CD14-positive monocyte (primary cell): ENCODE data around the gene PDCD4. TPM values are rescaled to one million over a fixed set of nuclear protein-coding genes. Genes with fewer than 3 reads are reported as not detected.

ENCODE experiments used
- DNase-seq, 3 donors: peaks; one replicate each; pipeline ENCODE4 v3.0.0-alpha.2; 2011 to 2022
- H2AFZ ChIP-seq: 2 replicates; pipeline ENCODE4 v1.6.0; 2012; ENCODE audit warnings: mild to moderate bottlenecking, low read depth, low read length, inconsistent platforms; ENCODE audit not compliant: insufficient read depth, poor library complexity, severe bottlenecking
- H3K27ac ChIP-seq, 2 donors: 1 replicate in 1 of 2; 2 replicates in 1 of 2; pipeline ENCODE4 v1.5.1; 2012 to 2013; ENCODE audit warnings: low read length in 2 of 2, control low read depth in 1 of 2, inconsistent platforms in 1 of 2, low read depth in 1 of 2, mild to moderate bottlenecking in 1 of 2
- H3K27me3 ChIP-seq, 2 donors: one replicate each; pipeline versions ENCODE4 v1.6.0 to v1.6.1; 2011 to 2013; ENCODE audit warnings: low read length in 2 of 2; ENCODE audit not compliant: control insufficient read depth in 2 of 2, insufficient read depth in 2 of 2
- H3K36me3 ChIP-seq, 2 donors: replicated peaks in 1 of 2; 1 replicate in 1 of 2; 2 replicates in 1 of 2; pipeline versions ENCODE4 v1.5.1 to v1.6.1; 2012 to 2013; ENCODE audit warnings: low read length in 2 of 2, control low read depth in 1 of 2, inconsistent platforms in 1 of 2, mild to moderate bottlenecking in 1 of 2; ENCODE audit not compliant: insufficient read depth in 2 of 2, control insufficient read depth in 1 of 2
- H3K4me1 ChIP-seq, 2 donors: 1 replicate in 1 of 2; 2 replicates in 1 of 2; pipeline versions ENCODE4 v1.5.1 to v1.6.1; 2012 to 2013; ENCODE audit warnings: low read length in 2 of 2, control low read depth in 1 of 2, inconsistent platforms in 1 of 2, mild to moderate bottlenecking in 1 of 2, moderate library complexity in 1 of 2; ENCODE audit not compliant: insufficient read depth in 2 of 2, control insufficient read depth in 1 of 2
- H3K4me2 ChIP-seq: replicated peaks from 2 replicates; pipeline ENCODE3; 2012; ENCODE audit warnings: low read length, moderate library complexity, mild to moderate bottlenecking; ENCODE audit not compliant: poor library complexity, severe bottlenecking; ENCODE audit errors: extremely low read depth
- H3K4me3 ChIP-seq, 3 experiments: fragments of 200-600 bp in 1 of 3; sonication (generic) in 1 of 3; replicated peaks in 1 of 3; 1 replicate in 2 of 3; 2 replicates in 1 of 3; pipeline ENCODE4 v1.5.1; 2011 to 2013; ENCODE audit warnings: low read length in 3 of 3, mild to moderate bottlenecking in 3 of 3, control low read depth in 2 of 3, low read depth in 2 of 3, inconsistent platforms in 1 of 3, moderate library complexity in 1 of 3
- H3K79me2 ChIP-seq: 2 replicates; pipeline ENCODE4 v1.6.0; 2012; ENCODE audit warnings: mild to moderate bottlenecking, control low read depth, inconsistent platforms, low read length, moderate library complexity; ENCODE audit not compliant: insufficient read depth
- H3K9ac ChIP-seq: 2 replicates; pipeline ENCODE4 v1.6.0; 2017; ENCODE audit warnings: low read length, mild to moderate bottlenecking; ENCODE audit not compliant: insufficient read depth, poor library complexity, severe bottlenecking
- H3K9me3 ChIP-seq, 2 donors: replicated peaks in 1 of 2; 1 replicate in 1 of 2; 2 replicates in 1 of 2; pipeline versions ENCODE4 v1.5.1 to v1.6.1; 2012 to 2013; ENCODE audit warnings: low read length in 2 of 2, control low read depth in 1 of 2; ENCODE audit not compliant: control insufficient read depth in 1 of 2, insufficient read depth in 1 of 2
- H4K20me1 ChIP-seq: 2 replicates; pipeline ENCODE4 v1.6.0; 2012; ENCODE audit warnings: mild to moderate bottlenecking, low read length, control low read depth, moderate library complexity; ENCODE audit not compliant: insufficient read depth
- H3K27ac Mint-ChIP-seq, 7 donors: one replicate each; pipeline ENCODE4 v1.8.0; 2020; ENCODE audit warnings: mild to moderate bottlenecking in 7 of 7, mixed read lengths in 7 of 7, moderate library complexity in 6 of 7, inconsistent platforms in 2 of 7
- H3K27me3 Mint-ChIP-seq, 3 donors: one replicate each; pipeline ENCODE4 v1.8.0; 2021 to 2022; ENCODE audit warnings: low read depth in 3 of 3, mild to moderate bottlenecking in 3 of 3, mixed read lengths in 3 of 3, moderate library complexity in 3 of 3, inconsistent platforms in 1 of 3
- H3K36me3 Mint-ChIP-seq, 2 donors: one replicate each; pipeline ENCODE4 v1.8.0; 2020; ENCODE audit warnings: mixed read lengths in 2 of 2, inconsistent platforms in 1 of 2, mild to moderate bottlenecking in 1 of 2
- H3K4me1 Mint-ChIP-seq: one replicate; pipeline ENCODE4 v1.8.0; 2020; ENCODE audit warnings: mild to moderate bottlenecking, mixed read lengths
- H3K4me3 Mint-ChIP-seq, 2 donors: one replicate each; pipeline ENCODE4 v1.8.0; 2020; ENCODE audit warnings: mild to moderate bottlenecking in 2 of 2, mixed read lengths in 2 of 2, moderate library complexity in 1 of 2
- H3K9me3 Mint-ChIP-seq, 7 donors: one replicate each; pipeline ENCODE4 v1.8.0; 2020 to 2022; ENCODE audit warnings: mixed read lengths in 7 of 7, mild to moderate bottlenecking in 6 of 7, moderate library complexity in 6 of 7, inconsistent platforms in 2 of 7
- WGBS: methylation state at CpG from one replicate; pipeline ENCODE4 v1.1.5; 2013; ENCODE audit warnings: missing lambda C conversion rate; ENCODE audit not compliant: insufficient coverage; 5-methylcytosine and 5-hydroxymethylcytosine counted together
- intact Hi-C, 2 donors: fragments of 100-400 bp; cut with micrococcal nuclease; formaldehyde crosslinking; loops; one replicate each; pipeline versions ENCODE4 v1.15.0 to v1.15.1; 2023
- polyA plus RNA-seq, 3 donors: library from polyadenylated mRNA; depleted of rRNA in 1 of 3; unstranded in 2 of 3; stranded (reverse) in 1 of 3; fragments of 300-500 nt in 2 of 3; fragments of >200 nt in 1 of 3; fragmentation: Illumina TruSeq in 2 of 3; gene quantifications; 1 replicate in 2 of 3; 2 replicates in 1 of 3; pipeline ENCODE4 v1.2.3, GENCODE V29; 2012 to 2021
- TF ChIP-seq, protein P1 (sequence below): fragments of 200-600 bp; IDR thresholded peaks from one replicate; pipeline ENCODE4 v1.8.0; 2022; ENCODE audit warnings: antibody characterized with exemption, mild to moderate bottlenecking

Gene PDCD4
- polyA plus RNA-seq, 3 donors = 39.8 to 53.4 (median 48.6) TPM

DNA sequence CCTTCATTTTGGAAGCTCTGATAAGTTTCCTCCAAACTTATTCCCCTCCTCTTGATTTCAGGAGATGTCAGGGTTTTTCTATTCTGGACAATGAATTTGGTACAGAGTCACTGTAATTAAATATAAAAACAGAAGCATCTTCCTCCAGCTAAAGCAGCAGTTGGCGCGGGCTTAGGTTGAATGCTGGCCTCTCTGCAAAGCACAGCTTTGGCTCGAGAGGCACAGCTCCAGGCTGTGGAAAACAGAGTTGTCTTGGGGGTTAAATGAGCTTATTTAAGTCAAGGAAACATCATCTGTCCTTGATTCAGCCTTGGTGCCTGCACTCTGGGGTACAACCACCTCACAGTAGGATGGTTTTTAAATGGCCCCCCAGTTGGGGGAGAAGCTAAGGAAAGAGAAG is 35.0 kb upstream of the PDCD4 start:
- H3K4me3 Mint-ChIP-seq = no peak overlapping the region

DNA sequence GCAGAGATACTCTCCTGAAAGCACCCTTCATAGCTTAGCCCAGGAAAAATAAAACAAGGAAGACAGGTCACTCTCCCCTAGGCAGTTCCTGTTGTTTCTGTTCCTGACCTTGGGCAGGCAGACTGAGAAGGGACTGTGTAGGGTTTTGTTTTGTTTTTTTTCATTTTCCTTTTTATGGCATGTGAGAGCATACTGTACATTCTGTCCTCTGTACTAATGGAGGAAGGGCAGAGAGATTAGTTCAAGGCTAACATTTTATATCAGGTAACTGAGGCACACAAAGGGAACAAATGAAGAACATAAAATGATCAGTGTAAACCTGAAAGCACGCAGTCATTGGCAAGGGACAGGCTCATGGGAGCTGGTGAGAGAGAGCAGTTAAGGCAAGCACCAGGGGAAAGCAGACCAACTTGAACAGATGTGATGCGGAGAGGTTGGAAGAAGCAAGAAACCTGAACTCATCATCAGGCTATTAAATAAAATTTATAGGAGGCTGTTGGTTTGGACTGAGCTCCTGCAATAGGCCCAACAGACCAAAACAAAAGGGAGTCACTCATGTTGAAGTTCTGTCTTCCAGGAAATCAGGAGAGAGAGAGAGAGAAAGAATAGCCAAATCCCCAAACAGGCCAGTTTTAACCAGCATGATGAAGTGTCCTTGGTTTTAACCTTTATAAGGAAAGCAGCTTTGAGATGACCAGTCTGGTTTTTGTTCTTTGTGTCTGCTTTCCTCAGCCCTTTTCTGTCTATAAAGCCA is 34.1 kb upstream of the PDCD4 start:
- WGBS = 100% methylated on average over 1 of the region's 2 CpGs
- Histone ChIP-seq H3K27ac (no peak overlapping the region), H3K9ac (no peak overlapping the region), H4K20me1 (no peaks in the 10 kb centered on the region), H3K4me3 (no peak overlapping the region), H3K9me3 (no peaks in the 10 kb centered on the region), H3K4me2 (no peak overlapping the region), H3K27me3 (no peaks in the 10 kb centered on the region), H3K36me3 (no peaks in the 10 kb centered on the region), H3K79me2 (no peaks in the 10 kb centered on the region), H3K4me1 (peaks cover 13 to 14% of the 10 kb centered on the region in 2 donors), H2AFZ (no peak overlapping the region)
- no peak overlapping the region for H3K27ac Mint-ChIP-seq
- peaks cover 0 to 2% of the 10 kb centered on the region in 2 donors for H3K36me3 Mint-ChIP-seq
- no peaks in the 10 kb centered on the region for H3K9me3 Mint-ChIP-seq
- peaks cover 0 to 4% (median 0%) of the 10 kb centered on the region in 3 donors for H3K27me3 Mint-ChIP-seq
- no peak for DNase-seq
- TF ChIP-seq, protein P1, sequence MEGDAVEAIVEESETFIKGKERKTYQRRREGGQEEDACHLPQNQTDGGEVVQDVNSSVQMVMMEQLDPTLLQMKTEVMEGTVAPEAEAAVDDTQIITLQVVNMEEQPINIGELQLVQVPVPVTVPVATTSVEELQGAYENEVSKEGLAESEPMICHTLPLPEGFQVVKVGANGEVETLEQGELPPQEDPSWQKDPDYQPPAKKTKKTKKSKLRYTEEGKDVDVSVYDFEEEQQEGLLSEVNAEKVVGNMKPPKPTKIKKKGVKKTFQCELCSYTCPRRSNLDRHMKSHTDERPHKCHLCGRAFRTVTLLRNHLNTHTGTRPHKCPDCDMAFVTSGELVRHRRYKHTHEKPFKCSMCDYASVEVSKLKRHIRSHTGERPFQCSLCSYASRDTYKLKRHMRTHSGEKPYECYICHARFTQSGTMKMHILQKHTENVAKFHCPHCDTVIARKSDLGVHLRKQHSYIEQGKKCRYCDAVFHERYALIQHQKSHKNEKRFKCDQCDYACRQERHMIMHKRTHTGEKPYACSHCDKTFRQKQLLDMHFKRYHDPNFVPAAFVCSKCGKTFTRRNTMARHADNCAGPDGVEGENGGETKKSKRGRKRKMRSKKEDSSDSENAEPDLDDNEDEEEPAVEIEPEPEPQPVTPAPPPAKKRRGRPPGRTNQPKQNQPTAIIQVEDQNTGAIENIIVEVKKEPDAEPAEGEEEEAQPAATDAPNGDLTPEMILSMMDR = no peak
- no peak overlapping the region for H3K4me3 Mint-ChIP-seq
- intact Hi-C loops = loop anchor here in 1 of 2 donors (5.0 kb wide), 1 partner anchor 35 kb away; the partner anchor contains the start of gene PDCD4
- H3K4me1 Mint-ChIP-seq = peaks cover 25% of the 10 kb centered on the region

More for the DNA sequence above, 35.0 kb upstream of the PDCD4 start:
- WGBS = no CpG with 5 or more reads among the region's 3 CpGs
- no peak overlapping the region for H3K9ac ChIP-seq
- H3K4me2 ChIP-seq = no peak overlapping the region
- H4K20me1 ChIP-seq = no peaks in the 10 kb centered on the region
- Mint-ChIP-seq H3K36me3 (peaks cover 0 to 2% of the 10 kb centered on the region in 2 donors), H3K4me1 (peaks cover 17% of the 10 kb centered on the region), H3K27ac (no peak overlapping the region), H3K27me3 (peaks cover 0 to 4% (median 0%) of the 10 kb centered on the region in 3 donors), H3K9me3 (no peaks in the 10 kb centered on the region)
- no peaks in the 10 kb centered on the region for H3K9me3 ChIP-seq
- H3K4me1 ChIP-seq = peaks cover 6% of the 10 kb centered on the region in 2 donors
- H2AFZ ChIP-seq = no peak overlapping the region
- H3K36me3 ChIP-seq = no peaks in the 10 kb centered on the region
- intact Hi-C loops = loop anchor here in 1 of 2 donors (5.0 kb wide), 1 partner anchor 36 kb away; the partner anchor contains the start of gene PDCD4
- no peaks in the 10 kb centered on the region for H3K27me3 ChIP-seq
- no peak overlapping the region for H3K27ac ChIP-seq
- H3K4me3 ChIP-seq = no peak overlapping the region
- TF ChIP-seq, protein P1 = no peak
- DNase-seq = no peak
- no peaks in the 10 kb centered on the region for H3K79me2 ChIP-seq
